IPS DF 6.9 (cell line): ENCODE measurements around the gene NF2.
"Not testable (repeated sequence)": the region's sequence is repeated elsewhere in the genome, so short reads cannot be mapped to it uniquely, and the experiment has no call there.

Source experiments
- DNase-seq: peaks from one replicate; pipeline ENCODE4 v3.0.0-alpha.2; 2013; ENCODE audit warnings: low read depth, low spot score
- H3K27ac ChIP-seq: one replicate; pipeline ENCODE4 v1.5.1; 2013; ENCODE audit warnings: low read length, control low read depth
- H3K27me3 ChIP-seq: 2 replicates; pipeline ENCODE4 v1.6.1; 2013; ENCODE audit warnings: mild to moderate bottlenecking, low read length; ENCODE audit not compliant: control insufficient read depth, insufficient read depth
- H3K36me3 ChIP-seq: 2 replicates; pipeline ENCODE4 v1.6.1; 2013; ENCODE audit warnings: low read length; ENCODE audit not compliant: control insufficient read depth, insufficient read depth
- H3K4me1 ChIP-seq: 2 replicates; pipeline ENCODE4 v1.6.1; 2013; ENCODE audit warnings: low read length; ENCODE audit not compliant: control insufficient read depth, insufficient read depth
- H3K4me3 ChIP-seq: 2 replicates; pipeline ENCODE4 v1.5.1; 2013; ENCODE audit warnings: mild to moderate bottlenecking, low read length
- H3K9me3 ChIP-seq: 2 replicates; pipeline ENCODE4 v1.6.1; 2013; ENCODE audit warnings: low read length, inconsistent platforms; ENCODE audit not compliant: control insufficient read depth, insufficient read depth
- WGBS: extraction: QIAGEN DNeasy Blood & Tissue Kit; methylation state at CpG from one replicate; pipeline ENCODE4 v1.1.7; 2013; ENCODE audit warnings: mixed read lengths, missing lambda C conversion rate; ENCODE audit not compliant: insufficient read length, insufficient coverage; 5-methylcytosine and 5-hydroxymethylcytosine counted together

Gene NF2

GRCh38 chr22:29597871-29598683 is 5.4 kb upstream of the NF2 start:
- not testable (repeated sequence) for H3K4me3 ChIP-seq, H3K27ac ChIP-seq, H3K4me1 ChIP-seq, DNase-seq, H3K36me3 ChIP-seq, H3K9me3 ChIP-seq, H3K27me3 ChIP-seq
- WGBS = no CpG with 5 or more reads among the region's 57 CpGs

GRCh38 chr22:29598684-29599020 is 4.8 kb upstream of the NF2 start:
- WGBS = no CpG with 5 or more reads among the region's 3 CpGs
- no peaks in the 10 kb centered on the region for H3K9me3 ChIP-seq
- H3K27me3 ChIP-seq = no peaks in the 10 kb centered on the region
- H3K4me3 ChIP-seq = no peak overlapping the region
- no peaks in the 10 kb centered on the region for H3K4me1 ChIP-seq
- no peak for DNase-seq
- H3K27ac ChIP-seq = no peak overlapping the region
- peaks cover 2% of the 10 kb centered on the region; the same call in 1 of the 2 replicates for H3K36me3 ChIP-seq

- no CpG with 5 or more reads among the region's 12 CpGs for WGBS
- DNase-seq = no peak
- no peaks in the 10 kb centered on the region; the same call in 1 of the 2 replicates for H3K4me1 ChIP-seq
These were observed 585 bp downstream of the NF2 start for GRCh38 chr22:29604076-29604360.

GRCh38 chr22:29605527-29605850 is 2.1 kb downstream of the NF2 start:
- no CpG with 5 or more reads among the region's 5 CpGs for WGBS
- Histone ChIP-seq H3K36me3 (no peaks in the 10 kb centered on the region), H3K27ac (no peak overlapping the region), H3K4me1 (no peaks in the 10 kb centered on the region; the same call in 1 of the 2 replicates), H3K4me3 (no peak overlapping the region), H3K27me3 (no peaks in the 10 kb centered on the region), H3K9me3 (no peaks in the 10 kb centered on the region)
- no peak for DNase-seq

More at GRCh38 chr22:29604076-29604360, 585 bp downstream of the NF2 start:
- no peaks in the 10 kb centered on the region for H3K27me3 ChIP-seq
- H3K27ac ChIP-seq = no peak overlapping the region
- H3K9me3 ChIP-seq = no peaks in the 10 kb centered on the region
- peak overlapping the region; percentile 72 for H3K4me3 ChIP-seq
- H3K36me3 ChIP-seq = no peaks in the 10 kb centered on the region

- Histone ChIP-seq H3K36me3 (no peaks in the 10 kb centered on the region), H3K27me3 (no peaks in the 10 kb centered on the region), H3K27ac (no peak overlapping the region), H3K4me3 (no peak overlapping the region), H3K9me3 (no peaks in the 10 kb centered on the region), H3K4me1 (no peaks in the 10 kb centered on the region; the same call in 1 of the 2 replicates)
- no peak for DNase-seq
- no CpG with 5 or more reads among the region's 3 CpGs for WGBS
These were observed 2.9 kb downstream of the NF2 start for GRCh38 chr22:29606320-29606719.

GRCh38 chr22:29607426-29607825 is 4.0 kb downstream of the NF2 start:
- WGBS = no CpG with 5 or more reads among the region's 2 CpGs
- Histone ChIP-seq H3K27ac (no peak overlapping the region), H3K27me3 (no peaks in the 10 kb centered on the region), H3K9me3 (no peaks in the 10 kb centered on the region), H3K4me1 (no peaks in the 10 kb centered on the region; the same call in 1 of the 2 replicates), H3K4me3 (no peak overlapping the region), H3K36me3 (no peaks in the 10 kb centered on the region)
- DNase-seq = no peak

GRCh38 chr22:29609139-29609538 is 5.7 kb downstream of the NF2 start:
- no peaks in the 10 kb centered on the region for H3K36me3 ChIP-seq
- no peaks in the 10 kb centered on the region; the same call in 1 of the 2 replicates for H3K4me1 ChIP-seq
- WGBS = no CpG with 5 or more reads among the region's 2 CpGs
- H3K27me3 ChIP-seq = no peaks in the 10 kb centered on the region
- no peak for DNase-seq
- no peaks in the 10 kb centered on the region for H3K9me3 ChIP-seq
- no peak overlapping the region for H3K4me3 ChIP-seq
- H3K27ac ChIP-seq = no peak overlapping the region

- H3K4me1 ChIP-seq = no peaks in the 10 kb centered on the region; the same call in 1 of the 2 replicates
- H3K36me3 ChIP-seq = no peaks in the 10 kb centered on the region
- no peaks in the 10 kb centered on the region; the same call in 1 of the 2 replicates for H3K9me3 ChIP-seq
- H3K27ac ChIP-seq = no peak overlapping the region
- no CpG with 5 or more reads among the region's 1 CpG for WGBS
- H3K4me3 ChIP-seq = no peak overlapping the region
- no peak for DNase-seq
- peaks cover 1% of the 10 kb centered on the region; the same call in 1 of the 2 replicates for H3K27me3 ChIP-seq
These were observed 7.3 kb downstream of the NF2 start for GRCh38 chr22:29610780-29611179.

GRCh38 chr22:29615705-29616327 is 12.4 kb downstream of the NF2 start:
- no peaks in the 10 kb centered on the region; the same call in 1 of the 2 replicates for H3K9me3 ChIP-seq
- no peak for DNase-seq
- no peak overlapping the region for H3K4me3 ChIP-seq
- H3K4me1 ChIP-seq = no peaks in the 10 kb centered on the region; the same call in 1 of the 2 replicates
- whole genome bisulfite sequencing = no CpG with 5 or more reads among the region's 4 CpGs
- H3K27ac ChIP-seq = no peak overlapping the region
- peaks cover 1% of the 10 kb centered on the region; the same call in 1 of the 2 replicates for H3K27me3 ChIP-seq
- H3K36me3 ChIP-seq = no peaks in the 10 kb centered on the region

GRCh38 chr22:29617922-29618629 is 14.6 kb downstream of the NF2 start:
- H3K4me3 ChIP-seq = no peak overlapping the region
- no peak for DNase-seq
- no CpG with 5 or more reads among the region's 2 CpGs for WGBS
- no peaks in the 10 kb centered on the region for H3K36me3 ChIP-seq
- H3K4me1 ChIP-seq = no peaks in the 10 kb centered on the region; the same call in 1 of the 2 replicates
- H3K27ac ChIP-seq = no peak overlapping the region
- peaks cover 1% of the 10 kb centered on the region; the same call in 1 of the 2 replicates for H3K27me3 ChIP-seq
- H3K9me3 ChIP-seq = no peaks in the 10 kb centered on the region; the same call in 1 of the 2 replicates
